Activated CD8-positive, alpha-beta T cell treated with anti-CD3 and anti-CD28 coated beads for 36 hours (primary cell): ENCODE results near the gene GRM8. TPM values are rescaled to one million over a fixed set of nuclear protein-coding genes. Genes with fewer than 3 reads are reported as not detected.

Experiments used
- ATAC-seq: fragments of 200-7000 bp; cut with Tn5 transposase; one replicate; pipeline ENCODE4 v1.10.0; 2021; ENCODE audit warnings: mild to moderate bottlenecking, moderate library complexity
- CTCF ChIA-PET: fragments of 350-600 bp; sonication (Branson Sonifier 250); formaldehyde crosslinking; loops from one replicate; lab custom pipeline; 2021; ENCODE audit warnings: antibody characterized with exemption; lab: Charles Lee
- POLR2A ChIA-PET: fragments of 350-600 bp; sonication (Branson Sonifier 250); formaldehyde crosslinking; loops from one replicate; lab custom pipeline; 2021; ENCODE audit warnings: antibody characterized with exemption; lab: Charles Lee
- DNase-seq: peaks from one replicate; pipeline ENCODE4 v3.0.0-alpha.2; 2020
- H3K27ac Mint-ChIP-seq: one replicate; pipeline ENCODE4 v1.8.0; 2021; ENCODE audit warnings: mild to moderate bottlenecking, mixed read lengths
- H3K27me3 Mint-ChIP-seq: one replicate; pipeline ENCODE4 v1.8.0; 2021; ENCODE audit warnings: mixed read lengths
- H3K36me3 Mint-ChIP-seq: one replicate; pipeline ENCODE4 v1.8.0; 2021; ENCODE audit warnings: low read depth, mixed read lengths
- H3K4me1 Mint-ChIP-seq: one replicate; pipeline ENCODE4 v1.8.0; 2021; ENCODE audit warnings: low read depth, mixed read lengths
- H3K4me3 Mint-ChIP-seq: one replicate; pipeline ENCODE4 v1.8.0; 2021; ENCODE audit warnings: mild to moderate bottlenecking, moderate library complexity, mixed read lengths
- H3K9me3 Mint-ChIP-seq: one replicate; pipeline ENCODE4 v1.8.0; 2021; ENCODE audit warnings: mixed read lengths
- intact Hi-C: fragments of 100-400 bp; cut with micrococcal nuclease; formaldehyde crosslinking; loops from one replicate; pipeline ENCODE4 v1.10.0; 2022
- total RNA-seq, 2 experiments: library from RNA; stranded (reverse); gene quantifications; one replicate each; pipeline ENCODE4 v1.2.3, GENCODE V29; 2021
- TF ChIP-seq, protein P1 (sequence below): fragments of 200-600 bp; IDR thresholded peaks from one replicate; pipeline ENCODE4 v1.8.0; 2022; ENCODE audit warnings: antibody characterized with exemption, mild to moderate bottlenecking

Gene GRM8
- total RNA-seq, 2 experiments from 2014 or later: not detected

DNA sequence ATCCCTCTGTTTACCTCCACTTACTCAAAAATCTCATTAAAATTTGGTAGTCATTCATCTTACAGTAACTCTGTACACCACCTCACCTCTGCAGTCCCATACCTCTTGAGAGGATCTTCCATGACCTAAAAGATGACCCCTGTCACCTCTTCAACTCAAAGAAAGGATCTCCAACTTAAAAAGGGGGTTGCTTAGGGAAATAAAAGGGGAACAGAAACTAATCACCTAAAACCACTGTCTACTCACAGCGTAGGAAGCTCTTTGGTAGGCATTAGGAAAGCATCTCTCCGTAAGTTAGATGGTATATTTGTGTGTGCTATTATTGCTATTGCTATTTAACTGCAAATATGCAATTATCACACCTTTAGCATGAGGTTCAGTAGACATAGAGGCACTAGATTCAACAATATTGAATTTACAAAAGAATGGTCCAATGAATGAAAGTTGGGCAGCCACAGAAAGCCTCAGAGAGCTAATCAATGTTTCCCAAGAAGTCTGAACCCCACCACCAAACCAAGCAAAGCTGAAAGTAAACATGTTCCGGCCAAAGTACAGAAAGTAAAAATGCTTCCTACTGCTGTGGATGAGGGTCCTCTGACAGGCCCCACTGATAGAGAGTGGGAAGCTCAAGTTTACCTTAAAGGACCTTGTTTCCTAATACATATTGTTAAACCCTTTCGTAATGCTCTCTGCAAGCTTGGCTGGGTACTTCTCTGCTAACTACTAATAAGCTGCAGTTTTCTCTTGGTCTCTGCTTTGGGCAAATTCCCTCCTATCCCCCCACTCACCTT lies 105.8 kb downstream of the GRM8 start:
- ATAC-seq (no peak), DNase-seq (no peak)
- Mint-ChIP-seq H3K4me3 (no peak overlapping the region), H3K36me3 (no peaks in the 10 kb centered on the region), H3K27ac (no peak overlapping the region), H3K27me3 (peaks cover 20% of the 10 kb centered on the region), H3K4me1 (no peaks in the 10 kb centered on the region), H3K9me3 (no peaks in the 10 kb centered on the region)
- CTCF ChIA-PET: interaction anchor here (0.7 to 1.2 kb wide), 2 partner anchors 12 to 41 kb away, joined by 3 read pairs; no protein-coding TSS in a partner anchor
- POLR2A ChIA-PET: no interaction called here
- intact Hi-C loops: no loop called here
- TF ChIP-seq, protein P1, sequence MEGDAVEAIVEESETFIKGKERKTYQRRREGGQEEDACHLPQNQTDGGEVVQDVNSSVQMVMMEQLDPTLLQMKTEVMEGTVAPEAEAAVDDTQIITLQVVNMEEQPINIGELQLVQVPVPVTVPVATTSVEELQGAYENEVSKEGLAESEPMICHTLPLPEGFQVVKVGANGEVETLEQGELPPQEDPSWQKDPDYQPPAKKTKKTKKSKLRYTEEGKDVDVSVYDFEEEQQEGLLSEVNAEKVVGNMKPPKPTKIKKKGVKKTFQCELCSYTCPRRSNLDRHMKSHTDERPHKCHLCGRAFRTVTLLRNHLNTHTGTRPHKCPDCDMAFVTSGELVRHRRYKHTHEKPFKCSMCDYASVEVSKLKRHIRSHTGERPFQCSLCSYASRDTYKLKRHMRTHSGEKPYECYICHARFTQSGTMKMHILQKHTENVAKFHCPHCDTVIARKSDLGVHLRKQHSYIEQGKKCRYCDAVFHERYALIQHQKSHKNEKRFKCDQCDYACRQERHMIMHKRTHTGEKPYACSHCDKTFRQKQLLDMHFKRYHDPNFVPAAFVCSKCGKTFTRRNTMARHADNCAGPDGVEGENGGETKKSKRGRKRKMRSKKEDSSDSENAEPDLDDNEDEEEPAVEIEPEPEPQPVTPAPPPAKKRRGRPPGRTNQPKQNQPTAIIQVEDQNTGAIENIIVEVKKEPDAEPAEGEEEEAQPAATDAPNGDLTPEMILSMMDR: no peak

- intact Hi-C loops: no loop called here
- Mint-ChIP-seq H3K4me1 (no peaks in the 10 kb centered on the region), H3K27me3 (peaks cover 2% of the 10 kb centered on the region), H3K4me3 (no peak overlapping the region), H3K27ac (no peak overlapping the region), H3K36me3 (no peaks in the 10 kb centered on the region), H3K9me3 (no peaks in the 10 kb centered on the region)
- TF ChIP-seq, protein P1: no peak
- DNase-seq (no peak), ATAC-seq (no peak)
- CTCF ChIA-PET: no interaction called here
- POLR2A ChIA-PET: no interaction called here
Observed at GRCh38 chr7:127137146-127137545, 115.6 kb downstream of the GRM8 start.

- intact Hi-C loops: no loop called here
- POLR2A ChIA-PET: no interaction called here
- H3K27ac Mint-ChIP-seq: no peak overlapping the region
Observed at GRCh38 chr7:127135871-127136485, 116.8 kb downstream of the GRM8 start.

GRCh38 chr7:127123220-127123619 lies 129.5 kb downstream of the GRM8 start:
- ChIA-PET CTCF (interaction anchor here (1.3 kb wide), 1 partner anchor 130 kb away, joined by 3 read pairs; no protein-coding TSS in a partner anchor), POLR2A (no interaction called here)

More at GRCh38 chr7:127135871-127136485, 116.8 kb downstream of the GRM8 start:
- no peak for DNase-seq
- no peaks in the 10 kb centered on the region for H3K36me3 Mint-ChIP-seq
- no peaks in the 10 kb centered on the region for H3K4me1 Mint-ChIP-seq
- ATAC-seq: no peak
- H3K4me3 Mint-ChIP-seq: no peak overlapping the region
- CTCF ChIA-PET: no interaction called here
- TF ChIP-seq, protein P1: no peak
- H3K27me3 Mint-ChIP-seq: peaks cover 2% of the 10 kb centered on the region
- H3K9me3 Mint-ChIP-seq: no peaks in the 10 kb centered on the region

More at GRCh38 chr7:127123220-127123619, 129.5 kb downstream of the GRM8 start:
- TF ChIP-seq, protein P1: no peak
- no peaks in the 10 kb centered on the region for H3K4me1 Mint-ChIP-seq
- intact Hi-C loops: no loop called here
- H3K27ac Mint-ChIP-seq: no peak overlapping the region
- DNase-seq: no peak
- H3K4me3 Mint-ChIP-seq: no peak overlapping the region
- H3K36me3 Mint-ChIP-seq: no peaks in the 10 kb centered on the region
- no peak for ATAC-seq
- H3K27me3 Mint-ChIP-seq: peaks cover 12% of the 10 kb centered on the region
- H3K9me3 Mint-ChIP-seq: no peaks in the 10 kb centered on the region
